ENCODE results near the gene PSEN1.

PSEN1 gene

GRCh38 chr14:73253721-73254120, 117.4 kb downstream of the PSEN1 start:
- DNase-seq (ENCODE audit: low read depth in 2 of 2): no peak

DNA sequence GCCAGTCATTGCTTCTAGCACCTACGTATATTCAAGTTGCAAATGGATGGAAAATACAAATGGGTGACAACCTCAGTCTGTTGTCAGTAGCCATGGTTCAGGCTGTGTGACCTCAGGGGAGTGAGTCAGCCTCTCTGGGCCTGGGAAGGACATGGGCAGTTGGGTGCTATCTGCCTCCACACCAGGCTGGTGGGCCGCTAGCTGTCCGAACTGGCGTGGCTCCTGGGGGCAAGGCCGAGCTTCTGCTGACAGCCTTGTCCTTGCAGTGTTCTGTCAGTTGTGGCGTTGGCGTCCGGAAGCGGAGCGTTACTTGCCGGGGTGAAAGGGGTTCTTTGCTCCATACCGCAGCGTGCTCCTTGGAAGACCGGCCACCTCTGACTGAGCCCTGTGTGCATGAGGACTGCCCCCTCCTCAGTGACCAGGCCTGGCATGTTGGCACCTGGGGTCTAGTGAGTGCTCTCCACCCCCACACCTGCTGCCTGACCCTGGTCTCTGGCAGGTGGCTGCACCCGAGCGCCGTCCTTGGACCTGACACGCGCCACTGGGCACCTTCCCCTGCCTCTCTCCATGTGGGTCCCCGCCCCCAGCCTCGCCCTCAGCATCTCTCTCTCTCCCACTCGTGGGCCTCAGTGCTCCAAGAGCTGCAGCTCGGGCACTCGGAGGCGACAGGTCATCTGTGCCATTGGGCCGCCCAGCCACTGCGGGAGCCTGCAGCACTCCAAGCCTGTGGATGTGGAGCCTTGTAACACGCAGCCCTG, 118.1 kb downstream of the PSEN1 start:
- no peak for DNase-seq (ENCODE audit: low read depth in 2 of 2)

DNA sequence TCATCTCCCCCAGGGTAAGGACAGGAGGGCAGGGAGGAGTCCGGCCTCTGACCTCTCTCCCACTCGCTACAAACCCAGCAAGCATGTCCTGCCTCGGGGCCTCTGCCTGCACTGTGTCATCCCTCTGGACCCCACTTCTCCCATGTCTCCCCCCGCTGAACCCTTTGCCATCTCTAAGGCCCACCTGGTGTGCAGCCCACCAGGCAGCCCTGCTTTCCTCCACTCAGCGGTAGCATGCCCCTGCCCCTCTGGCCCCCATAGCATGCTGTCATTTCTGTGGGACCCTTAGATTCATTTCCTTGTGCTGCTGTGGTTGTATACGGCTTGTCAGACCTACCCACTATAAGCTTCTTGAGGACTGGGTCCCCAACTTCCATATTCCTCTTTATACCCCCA, 118.7 kb downstream of the PSEN1 start:
- DNase-seq (ENCODE audit: low read depth in 2 of 2): no peak

DNA sequence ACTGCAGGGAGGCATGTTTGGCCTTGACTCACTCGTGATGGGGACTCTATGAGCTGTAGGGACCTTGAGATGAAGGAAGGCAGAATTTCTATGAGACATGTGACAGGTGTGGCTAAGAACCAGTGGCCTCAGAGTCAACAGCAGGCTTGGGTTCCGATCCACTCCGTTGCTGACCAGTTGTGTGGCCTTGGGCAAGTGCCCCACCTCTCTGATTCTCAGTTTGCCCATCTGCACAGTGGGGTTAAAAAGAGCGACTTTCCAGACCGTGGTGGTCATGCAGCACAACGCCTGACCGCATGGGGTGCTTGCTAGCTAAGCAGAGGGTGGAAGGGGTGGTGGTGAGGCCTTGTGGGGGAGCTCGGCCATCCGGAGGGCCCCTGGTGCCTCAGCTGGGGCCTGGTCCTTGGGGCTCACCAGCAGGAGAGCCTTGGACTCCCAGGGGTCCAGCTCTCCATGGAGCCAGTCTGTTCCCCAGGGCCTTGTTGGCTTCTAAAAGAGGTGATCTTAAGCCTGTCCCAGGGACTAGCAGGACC, 119.5 kb downstream of the PSEN1 start:
- no peak for DNase-seq (ENCODE audit: low read depth in 2 of 2)

- DNase-seq (ENCODE audit: low read depth in 2 of 2): no peak
These were observed 121.8 kb downstream of the PSEN1 start for GRCh38 chr14:73258076-73258475.

DNA sequence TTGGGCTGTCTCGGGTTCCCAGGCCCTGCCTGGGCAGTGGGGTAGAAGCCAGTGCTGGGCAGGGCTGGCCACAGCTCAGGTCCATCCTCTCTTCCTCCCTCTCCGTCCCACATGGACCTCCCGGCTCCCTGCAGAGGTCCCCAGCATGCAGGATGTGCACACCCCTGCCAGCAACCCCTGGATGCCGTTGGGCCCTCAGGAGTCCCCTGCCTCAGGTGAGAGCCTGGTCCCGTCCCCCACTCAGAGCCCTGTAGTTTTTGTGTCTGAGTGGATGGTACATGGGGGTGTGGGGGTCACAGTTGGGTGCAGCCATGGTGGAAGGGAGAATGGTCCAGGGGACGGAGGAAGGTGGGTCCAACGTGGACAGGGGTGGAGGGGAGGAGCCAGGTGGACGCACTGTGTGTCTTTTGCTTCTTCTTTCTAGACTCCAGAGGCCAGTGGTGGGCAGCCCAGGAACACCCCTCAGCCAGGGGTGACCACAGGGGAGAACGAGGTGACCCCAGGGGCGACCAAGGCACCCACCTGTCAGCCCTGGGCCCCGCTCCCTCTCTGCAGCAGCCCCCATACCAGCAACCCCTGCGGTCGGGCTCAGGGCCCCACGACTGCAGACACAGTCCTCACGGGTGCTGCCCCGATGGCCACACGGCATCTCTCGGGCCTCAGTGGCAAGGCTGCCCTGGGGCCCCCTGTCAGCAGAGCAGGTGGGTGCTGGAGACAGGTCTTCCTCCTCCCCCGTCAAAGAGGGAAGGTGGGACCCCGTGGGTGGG, 122.7 kb downstream of the PSEN1 start:
- no peak for DNase-seq (ENCODE audit: low read depth in 2 of 2)

GRCh38 chr14:73259837-73260236, 123.5 kb downstream of the PSEN1 start:
- DNase-seq (ENCODE audit: low read depth in 2 of 2): no peak

GRCh38 chr14:73260574-73260973, 124.3 kb downstream of the PSEN1 start:
- no peak for DNase-seq (ENCODE audit: low read depth in 2 of 2)

DNA sequence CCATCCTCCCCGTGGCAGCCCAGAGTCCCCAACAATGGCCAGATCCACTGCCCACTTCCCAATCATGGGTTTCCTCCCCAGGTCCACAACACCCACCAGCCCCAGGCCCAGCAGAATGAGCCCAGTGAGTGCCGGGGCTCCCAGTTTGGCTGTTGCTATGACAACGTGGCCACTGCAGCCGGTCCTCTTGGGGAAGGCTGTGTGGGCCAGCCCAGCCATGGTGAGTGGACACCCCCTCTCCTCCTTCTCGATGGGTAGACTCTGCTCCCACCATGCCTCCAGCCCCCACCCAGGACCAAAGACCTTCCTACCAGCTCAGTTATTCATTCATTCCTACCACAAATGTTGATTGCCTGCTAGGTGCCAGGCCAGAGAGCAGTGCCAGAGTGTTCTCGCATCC, 124.8 kb downstream of the PSEN1 start:
- DNase-seq (ENCODE audit: low read depth in 2 of 2): no peak

DNA sequence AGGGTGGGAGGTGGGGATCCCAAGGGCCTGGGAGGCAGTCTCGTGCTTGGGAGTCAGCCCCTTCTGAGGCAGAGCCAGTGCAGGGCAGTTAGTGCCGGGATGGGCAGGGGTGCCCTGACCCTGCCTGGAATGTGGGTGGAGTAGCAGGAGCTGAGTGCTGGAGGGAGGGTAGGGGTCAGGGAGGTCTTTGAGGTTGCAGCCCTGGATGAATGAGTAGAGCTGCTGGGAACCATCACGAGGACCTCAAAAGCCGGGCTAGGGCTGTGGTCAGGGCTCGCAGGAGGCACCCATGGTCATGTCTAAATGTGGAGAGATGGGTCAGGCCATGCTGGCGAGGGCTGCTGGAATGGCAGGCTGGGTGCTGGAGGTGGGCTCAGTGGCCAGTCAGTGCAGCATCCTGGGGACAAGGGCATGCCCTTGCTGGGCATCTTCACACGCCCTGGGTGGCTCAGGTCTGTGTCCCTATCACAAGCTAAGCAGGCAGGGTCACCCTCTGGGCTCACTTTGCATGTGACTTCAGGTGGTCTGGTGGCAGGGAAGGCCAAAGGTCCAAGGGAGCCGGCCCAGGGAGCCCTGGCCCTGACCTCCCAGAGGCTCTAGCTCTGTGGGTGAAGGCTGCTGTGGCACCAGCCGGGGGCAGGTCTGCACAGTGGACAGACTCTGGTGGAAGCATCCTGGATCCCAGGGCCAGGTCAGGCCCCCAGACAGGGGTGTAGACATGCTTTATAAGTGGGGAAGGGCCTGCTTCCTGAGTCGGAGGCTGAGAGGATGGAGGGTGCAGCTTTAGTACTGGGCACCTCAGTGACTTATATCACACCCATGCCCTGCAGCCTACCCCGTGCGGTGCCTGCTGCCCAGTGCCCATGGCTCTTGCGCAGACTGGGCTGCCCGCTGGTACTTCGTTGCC, 125.5 kb downstream of the PSEN1 start:
- DNase-seq (ENCODE audit: low read depth in 2 of 2): no peak

DNA sequence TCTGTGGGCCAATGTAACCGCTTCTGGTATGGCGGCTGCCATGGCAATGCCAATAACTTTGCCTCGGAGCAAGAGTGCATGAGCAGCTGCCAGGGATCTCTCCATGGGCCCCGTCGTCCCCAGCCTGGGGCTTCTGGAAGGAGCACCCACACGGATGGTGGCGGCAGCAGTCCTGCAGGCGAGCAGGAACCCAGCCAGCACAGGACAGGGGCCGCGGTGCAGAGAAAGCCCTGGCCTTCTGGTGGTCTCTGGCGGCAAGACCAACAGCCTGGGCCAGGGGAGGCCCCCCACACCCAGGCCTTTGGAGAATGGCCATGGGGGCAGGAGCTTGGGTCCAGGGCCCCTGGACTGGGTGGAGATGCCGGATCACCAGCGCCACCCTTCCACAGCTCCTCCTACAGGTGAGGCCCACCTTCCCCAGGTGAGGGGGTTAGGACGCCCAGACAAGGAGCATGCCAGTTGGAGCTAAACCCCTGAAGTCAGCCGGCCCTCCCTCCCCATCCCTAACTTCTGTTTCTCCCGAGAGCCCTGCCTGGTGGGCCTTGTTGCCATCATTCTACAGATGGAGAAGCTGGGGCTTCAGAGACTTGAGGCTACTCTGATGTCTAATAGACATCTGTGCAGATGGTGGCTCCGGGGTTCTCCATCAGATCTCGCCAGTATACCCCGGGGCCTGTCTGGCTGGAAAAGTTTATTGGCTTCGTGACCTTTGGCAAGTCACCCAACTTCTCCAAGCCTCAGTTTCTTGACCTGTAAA, 126.3 kb downstream of the PSEN1 start:
- DNase-seq (ENCODE audit: low read depth in 2 of 2): no peak

DNA sequence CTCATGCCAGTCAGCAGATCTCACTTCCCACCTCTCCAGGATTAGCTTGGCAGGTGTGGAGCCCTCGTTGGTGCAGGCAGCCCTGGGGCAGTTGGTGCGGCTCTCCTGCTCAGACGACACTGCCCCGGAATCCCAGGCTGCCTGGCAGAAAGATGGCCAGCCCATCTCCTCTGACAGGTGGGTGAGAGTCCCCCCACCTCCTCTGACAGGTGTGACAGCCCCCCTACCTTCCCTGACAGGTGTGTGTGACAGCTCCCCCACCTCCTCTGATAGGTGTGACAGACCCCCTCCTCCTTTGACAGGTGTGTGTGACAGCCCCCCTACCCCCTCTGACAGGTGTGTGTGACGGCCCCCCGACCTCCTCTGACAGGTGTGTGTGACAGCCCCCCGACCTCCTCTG, 127.3 kb downstream of the PSEN1 start:
- no peak for DNase-seq (ENCODE audit: low read depth in 2 of 2)

DNA sequence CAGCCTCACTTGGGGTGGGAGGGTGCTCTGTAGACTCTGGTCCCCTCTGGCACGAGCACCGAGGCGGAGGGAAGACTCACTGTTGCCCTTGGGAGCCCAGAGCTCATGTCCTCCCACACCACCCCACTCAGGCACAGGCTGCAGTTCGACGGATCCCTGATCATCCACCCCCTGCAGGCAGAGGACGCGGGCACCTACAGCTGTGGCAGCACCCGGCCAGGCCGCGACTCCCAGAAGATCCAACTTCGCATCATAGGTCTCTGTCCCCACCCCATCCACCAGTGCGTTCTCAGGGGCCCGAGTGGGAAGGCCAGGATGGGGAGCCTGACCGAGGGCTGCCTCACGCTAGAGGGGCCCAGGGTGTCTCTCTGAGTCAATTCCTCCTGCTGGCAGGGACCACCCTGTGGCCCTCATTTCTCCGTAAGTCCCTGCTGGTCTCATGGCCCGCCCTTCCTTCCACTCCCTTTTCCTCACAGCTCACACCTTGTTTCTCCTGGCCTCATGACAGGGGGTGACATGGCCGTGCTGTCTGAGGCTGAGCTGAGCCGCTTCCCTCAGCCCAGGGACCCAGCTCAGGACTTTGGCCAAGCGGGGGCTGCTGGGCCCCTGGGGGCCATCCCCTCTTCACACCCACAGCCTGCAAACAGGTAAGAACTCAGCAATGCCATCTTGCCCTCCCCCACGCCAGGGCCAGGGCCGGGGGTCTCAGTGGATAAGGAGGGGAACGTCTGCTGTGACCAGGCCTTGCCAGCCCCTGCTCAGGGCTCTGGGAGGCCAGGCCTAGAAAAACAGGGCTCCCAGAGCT, 128.0 kb downstream of the PSEN1 start:
- DNase-seq (ENCODE audit: low read depth in 2 of 2): no peak

DNA sequence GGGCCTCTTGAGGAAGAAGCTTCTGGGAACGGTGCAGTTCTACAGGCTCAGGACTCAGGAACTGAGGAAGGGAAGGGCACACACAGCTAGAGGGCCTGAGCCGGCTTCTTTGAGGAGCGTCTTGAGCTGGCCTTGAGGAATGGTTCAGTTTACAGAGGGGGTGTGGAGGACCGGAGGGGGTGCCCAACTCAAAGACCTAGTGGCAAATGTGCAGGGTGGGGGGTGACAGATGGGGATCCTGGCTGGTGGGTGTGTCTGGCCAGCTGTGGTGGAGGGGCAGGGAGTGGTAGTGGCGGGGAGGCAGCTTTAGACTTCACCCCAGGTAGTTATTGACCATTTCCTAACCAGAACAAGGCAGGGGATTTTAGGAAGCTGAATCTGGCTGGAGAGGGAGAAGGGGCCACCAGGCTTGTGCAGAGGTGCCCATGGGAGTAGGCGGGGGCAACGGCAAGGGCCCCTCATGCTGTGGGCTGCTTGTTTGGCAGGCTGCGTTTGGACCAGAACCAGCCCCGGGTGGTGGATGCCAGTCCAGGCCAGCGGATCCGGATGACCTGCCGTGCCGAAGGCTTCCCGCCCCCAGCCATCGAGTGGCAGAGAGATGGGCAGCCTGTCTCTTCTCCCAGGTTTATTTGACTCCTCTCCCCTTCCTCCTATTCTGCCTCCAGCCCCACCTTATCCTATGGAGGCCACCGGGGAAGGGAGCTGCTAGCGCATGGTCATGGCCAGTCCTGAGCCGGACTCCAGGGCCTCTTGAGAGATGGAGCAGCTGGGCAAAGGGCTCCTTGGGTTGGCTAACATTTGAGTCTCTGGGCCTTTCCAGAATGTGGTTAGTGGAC, 128.8 kb downstream of the PSEN1 start:
- DNase-seq (ENCODE audit: low read depth in 2 of 2): no peak

GRCh38 chr14:73265721-73266046, 129.4 kb downstream of the PSEN1 start:
- DNase-seq (ENCODE audit: low read depth in 2 of 2): no peak

- DNase-seq (ENCODE audit: low read depth in 2 of 2): no peak
These were observed 130.0 kb downstream of the PSEN1 start for GRCh38 chr14:73266317-73266716.

- DNase-seq (ENCODE audit: low read depth in 2 of 2): no peak
These were observed 131.2 kb downstream of the PSEN1 start for GRCh38 chr14:73267474-73267873.

DNA sequence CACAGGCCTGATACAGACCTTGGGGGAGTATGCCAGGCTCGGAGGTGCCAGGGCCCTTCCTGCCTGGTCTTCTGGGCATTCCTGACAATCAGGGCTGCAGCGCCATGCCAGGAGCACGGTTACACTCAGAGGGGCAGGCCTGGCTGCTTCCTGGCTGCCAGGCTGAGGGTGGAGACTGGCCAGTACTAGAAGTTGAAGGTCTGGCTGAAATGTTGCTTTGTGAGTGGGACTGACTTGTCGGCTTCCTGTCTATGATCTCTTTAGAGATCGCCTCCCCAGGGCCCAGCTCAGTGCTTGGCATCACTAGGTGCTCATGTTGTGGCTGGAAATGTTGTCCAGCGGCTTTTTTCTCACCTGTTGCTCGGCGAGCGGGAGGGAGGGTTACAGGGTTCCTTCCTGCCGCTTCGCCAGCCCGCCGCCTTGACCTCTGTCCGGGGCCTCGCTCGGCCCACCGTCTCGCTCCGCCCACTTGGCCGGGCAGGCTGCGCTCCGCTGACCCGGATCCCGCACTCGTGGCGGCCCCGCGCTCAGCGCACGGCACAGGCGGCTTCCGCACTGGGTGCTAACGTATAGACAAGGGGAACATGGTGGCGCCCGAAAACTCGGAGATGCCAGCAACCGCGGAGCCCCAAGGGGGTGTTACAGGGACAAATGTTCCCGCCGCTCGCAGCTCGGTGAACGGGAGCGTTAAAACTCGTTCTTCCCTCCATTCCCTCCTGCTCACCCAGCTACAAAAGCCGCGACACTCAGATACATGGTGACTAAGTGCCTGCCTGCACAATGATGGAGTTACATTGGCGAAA, 133.6 kb downstream of the PSEN1 start:
- peak in 1 of 2 donors; percentile 9 for DNase-seq (ENCODE audit: low read depth in 2 of 2)

GRCh38 chr14:73272393-73272792, 136.1 kb downstream of the PSEN1 start:
- no peak for DNase-seq (ENCODE audit: low read depth in 2 of 2)
